Measurements from ENCODE around the gene HDGFL1. TPM values are rescaled to one million over a fixed set of nuclear protein-coding genes. Genes with fewer than 3 reads are reported as not detected.

The HDGFL1 gene
- total and polyA plus RNA-seq, 2 donors (not counting 1 experiment from before 2014, with no cell fraction given), result not detected

DNA sequence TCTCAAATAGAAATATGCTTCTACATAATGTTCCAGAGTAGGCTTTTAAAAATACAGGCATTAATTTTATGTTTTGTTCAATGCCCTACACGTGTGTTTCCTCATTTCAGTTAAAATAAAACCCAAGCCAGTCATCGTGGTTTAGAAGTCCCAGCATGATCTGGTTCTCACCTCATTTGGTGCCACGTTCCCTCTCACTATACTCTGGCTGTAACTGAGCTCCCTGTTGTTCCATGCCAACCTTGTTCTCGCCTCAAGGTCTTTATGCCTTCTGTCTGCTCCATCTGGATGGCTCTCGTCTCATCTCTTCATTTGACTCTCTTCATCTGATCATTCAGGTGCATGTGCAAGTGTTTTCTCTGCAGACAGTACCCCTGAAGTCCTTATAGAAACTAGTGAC lies 32.6 kb downstream of the HDGFL1 start:
- no peak for DNase-seq (ENCODE audit: low read depth in 2 of 2)
- H3K9ac ChIP-seq (ENCODE audit: insufficient read depth, low read length), result no peak overlapping the region
- no peak overlapping the region for H2AFZ ChIP-seq (ENCODE audit: low read length)
- no peaks in the 10 kb centered on the region for H4K20me1 ChIP-seq (ENCODE audit: control insufficient read depth, extremely low read depth, insufficient read depth, low read length)
- TF ChIP-seq EZH2 (IDR thresholded peaks at IDR 0.05; ENCODE audit: low read length, missing control alignments) (no peak), CTCF (conservative IDR thresholded peaks at IDR 0.05 in 1 of 2, IDR thresholded peaks at IDR 0.05 in 1 of 2; ENCODE audit: low read depth in 1 of 2, low read length in 2 of 2) (no peak)
- H3K4me1 ChIP-seq (ENCODE audit: control insufficient read depth, extremely low read depth, insufficient read depth, low read length), result peaks cover 2% of the 10 kb centered on the region
- H3K27ac ChIP-seq (ENCODE audit: insufficient read depth, low read length), result no peak overlapping the region
- H3K4me3 ChIP-seq (replicated peaks in 1 of 4; ENCODE audit: control extremely low read depth in 1 of 4, insufficient read depth in 1 of 4, low read depth in 3 of 4, low read length in 4 of 4), result no peak overlapping the region
- H3K36me3 ChIP-seq (ENCODE audit: control insufficient read depth, insufficient read depth, low read length), result no peaks in the 10 kb centered on the region
- H3K4me2 ChIP-seq (ENCODE audit: extremely low read depth, insufficient read depth, low read length), result no peak overlapping the region
- no peaks in the 10 kb centered on the region for H3K27me3 ChIP-seq (ENCODE audit: control insufficient read depth, insufficient read depth, low read length)
- H3K9me3 ChIP-seq (ENCODE audit: control insufficient read depth, insufficient read depth, low read depth, low read length), result no peaks in the 10 kb centered on the region
- no peaks in the 10 kb centered on the region for H3K79me2 ChIP-seq (ENCODE audit: control insufficient read depth, insufficient read depth, low read length)

- Histone ChIP-seq H3K27ac (ENCODE audit: insufficient read depth, low read length) (no peak overlapping the region), H3K9ac (ENCODE audit: insufficient read depth, low read length) (no peak overlapping the region), H3K79me2 (ENCODE audit: control insufficient read depth, insufficient read depth, low read length) (no peaks in the 10 kb centered on the region), H3K4me1 (ENCODE audit: control insufficient read depth, extremely low read depth, insufficient read depth, low read length) (no peaks in the 10 kb centered on the region), H3K27me3 (ENCODE audit: control insufficient read depth, insufficient read depth, low read length) (no peaks in the 10 kb centered on the region), H3K9me3 (ENCODE audit: control insufficient read depth, insufficient read depth, low read depth, low read length) (no peaks in the 10 kb centered on the region), H2AFZ (ENCODE audit: low read length) (no peak overlapping the region), H3K36me3 (ENCODE audit: control insufficient read depth, insufficient read depth, low read length) (no peaks in the 10 kb centered on the region), H3K4me3 (replicated peaks in 1 of 4; ENCODE audit: control extremely low read depth in 1 of 4, insufficient read depth in 1 of 4, low read depth in 3 of 4, low read length in 4 of 4) (no peak overlapping the region), H3K4me2 (ENCODE audit: extremely low read depth, insufficient read depth, low read length) (no peak overlapping the region), H4K20me1 (ENCODE audit: control insufficient read depth, extremely low read depth, insufficient read depth, low read length) (no peaks in the 10 kb centered on the region)
- TF ChIP-seq CTCF (conservative IDR thresholded peaks at IDR 0.05 in 1 of 2, IDR thresholded peaks at IDR 0.05 in 1 of 2; ENCODE audit: low read depth in 1 of 2, low read length in 2 of 2), result no peak
- TF ChIP-seq EZH2 (IDR thresholded peaks at IDR 0.05; ENCODE audit: low read length, missing control alignments), result no peak
- no peak for DNase-seq (ENCODE audit: low read depth in 2 of 2)
Observed at GRCh38 chr6:22605736-22606135, 36.4 kb downstream of the HDGFL1 start.

DNA sequence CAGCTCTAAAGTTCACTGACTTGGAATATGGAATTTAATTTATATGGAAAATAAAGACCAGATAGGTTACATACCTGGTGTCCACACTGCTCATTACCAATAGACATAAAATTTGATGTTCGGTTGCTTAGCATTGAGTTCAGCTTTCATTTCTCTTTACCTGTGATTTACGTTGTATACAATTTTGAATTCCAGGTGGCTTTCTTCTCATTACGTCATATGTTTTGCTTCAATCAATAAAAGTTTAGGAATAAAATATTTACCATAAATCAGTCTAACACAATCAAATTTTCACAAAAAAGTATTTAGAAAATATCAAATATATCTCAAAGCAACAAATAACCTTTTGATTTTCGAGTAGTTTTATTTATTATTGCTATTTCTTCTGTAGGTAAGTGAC lies 40.8 kb downstream of the HDGFL1 start:
- Histone ChIP-seq H3K4me2 (ENCODE audit: extremely low read depth, insufficient read depth, low read length) (no peak overlapping the region), H3K4me3 (replicated peaks in 1 of 4; ENCODE audit: control extremely low read depth in 1 of 4, insufficient read depth in 1 of 4, low read depth in 3 of 4, low read length in 4 of 4) (no peak overlapping the region), H2AFZ (ENCODE audit: low read length) (no peak overlapping the region), H3K27ac (ENCODE audit: insufficient read depth, low read length) (no peak overlapping the region), H3K36me3 (ENCODE audit: control insufficient read depth, insufficient read depth, low read length) (no peaks in the 10 kb centered on the region), H3K9ac (ENCODE audit: insufficient read depth, low read length) (no peak overlapping the region), H4K20me1 (ENCODE audit: control insufficient read depth, extremely low read depth, insufficient read depth, low read length) (no peaks in the 10 kb centered on the region), H3K79me2 (ENCODE audit: control insufficient read depth, insufficient read depth, low read length) (no peaks in the 10 kb centered on the region), H3K9me3 (ENCODE audit: control insufficient read depth, insufficient read depth, low read depth, low read length) (no peaks in the 10 kb centered on the region), H3K4me1 (ENCODE audit: control insufficient read depth, extremely low read depth, insufficient read depth, low read length) (peaks cover 2% of the 10 kb centered on the region), H3K27me3 (ENCODE audit: control insufficient read depth, insufficient read depth, low read length) (no peaks in the 10 kb centered on the region)
- DNase-seq (ENCODE audit: low read depth in 2 of 2), result no peak
- TF ChIP-seq CTCF (conservative IDR thresholded peaks at IDR 0.05 in 1 of 2, IDR thresholded peaks at IDR 0.05 in 1 of 2; ENCODE audit: low read depth in 1 of 2, low read length in 2 of 2) (no peak), EZH2 (IDR thresholded peaks at IDR 0.05; ENCODE audit: low read length, missing control alignments) (no peak)

All from fibroblast of lung (primary cell).